Psoas muscle (tissue), 8 donors: ENCODE data around the gene STAG1. TPM values are rescaled to one million over a fixed set of nuclear protein-coding genes. Genes with fewer than 3 reads are reported as not detected.
"Not testable (repeated sequence)": the region's sequence is repeated elsewhere in the genome, so short reads cannot be mapped to it uniquely, and the experiment has no call there.

Experiments
- ATAC-seq, 4 donors: fragments of 200-7000 bp; cut with Tn5 transposase; one replicate each; pipeline ENCODE4 v1.9.1; 2020; ENCODE audit warnings: moderate library complexity in 3 of 4, mild to moderate bottlenecking in 2 of 4
- DNase-seq, 2 donors: peaks; one replicate each; pipeline ENCODE4 v3.0.0-alpha.2; 2020
- H3K27ac ChIP-seq: fragments of 200-600 bp; one replicate; pipeline ENCODE4 v1.8.0; 2022
- H3K27me3 ChIP-seq, 3 donors: fragments of 200-600 bp in 1 of 3; one replicate each; pipeline versions ENCODE4 v1.6.1 to v1.8.0; 2013 to 2022; ENCODE audit warnings: low read length in 2 of 3, mild to moderate bottlenecking in 2 of 3, moderate library complexity in 1 of 3; ENCODE audit not compliant: insufficient read depth in 3 of 3
- H3K36me3 ChIP-seq, 2 donors: fragments of 200-600 bp in 1 of 2; one replicate each; pipeline versions ENCODE4 v1.6.1 to v1.8.0; 2013 to 2022; ENCODE audit warnings: low read depth in 1 of 2, mild to moderate bottlenecking in 1 of 2, moderate library complexity in 1 of 2; ENCODE audit not compliant: insufficient read depth in 1 of 2
- H3K4me1 ChIP-seq: fragments of 200-600 bp; one replicate; pipeline ENCODE4 v1.8.0; 2022
- H3K4me3 ChIP-seq: fragments of 200-600 bp; one replicate; pipeline ENCODE4 v1.8.0; 2022; ENCODE audit warnings: mild to moderate bottlenecking
- H3K9me3 ChIP-seq: fragments of 200-600 bp; one replicate; pipeline ENCODE4 v1.8.0; 2022
- WGBS, 3 donors: extraction: QIAGEN DNeasy Blood & Tissue Kit; methylation state at CpG; one replicate each; pipeline versions ENCODE4 v1.1.6 to v1.1.7; 2013; 5-methylcytosine and 5-hydroxymethylcytosine counted together
- intact Hi-C, 2 donors: fragments of 100-400 bp; cut with DNase I; formaldehyde crosslinking; loops; one replicate each; pipeline versions ENCODE4 v1.11.0 to v1.14.2; 2022
- polyA plus RNA-seq, 3 donors: library from polyadenylated mRNA; stranded (reverse); fragments of 200-250 nt; gene quantifications; one replicate each; pipeline ENCODE4 v1.2.3, GENCODE V29; 2013
- total RNA-seq, 4 donors: library from RNA; stranded (reverse); fragmentation: NEBNext Ultra II Directional in 2 of 4; extraction: Animal tissue kit (Norgen Biotek cat#: 25700) in 2 of 4; gene quantifications; one replicate each; pipeline versions ENCODE4 v1.2.1 to v1.2.4, GENCODE V29; 2021 to 2023
- TF ChIP-seq, protein P1 (sequence below): fragments of 200-600 bp; IDR thresholded peaks from one replicate; pipeline ENCODE4 v1.8.0; 2022; ENCODE audit warnings: antibody characterized with exemption
- donor health status: healthy with polysubstance abuse.
- donor health status: DM: no; HTN: no; CAD: no; lungs with moderate emphysema.
- donor health status: Bipolar disorder and iron deficiency.
- donor health status: healthy.
- donor health status: DM: yes; HTN: yes; CAD: no.
- donor health status: DM: no; HTN: no; CAD: no.
- donor health status: DM: no; HTN: no; CAD: no.
- donor health status: DM: yes; HTN: yes; CAD: no.

STAG1 gene
- total and polyA plus RNA-seq, 7 donors = 8.8 to 27.7 (median 19.7) TPM

GRCh38 chr3:136749091-136749490 is 3.1 kb downstream of the STAG1 start:
- H3K36me3 ChIP-seq = no peaks in the 10 kb centered on the region
- peaks cover 43% of the 10 kb centered on the region for H3K4me1 ChIP-seq
- H3K27me3 ChIP-seq = no peaks in the 10 kb centered on the region
- TF ChIP-seq, protein P1, sequence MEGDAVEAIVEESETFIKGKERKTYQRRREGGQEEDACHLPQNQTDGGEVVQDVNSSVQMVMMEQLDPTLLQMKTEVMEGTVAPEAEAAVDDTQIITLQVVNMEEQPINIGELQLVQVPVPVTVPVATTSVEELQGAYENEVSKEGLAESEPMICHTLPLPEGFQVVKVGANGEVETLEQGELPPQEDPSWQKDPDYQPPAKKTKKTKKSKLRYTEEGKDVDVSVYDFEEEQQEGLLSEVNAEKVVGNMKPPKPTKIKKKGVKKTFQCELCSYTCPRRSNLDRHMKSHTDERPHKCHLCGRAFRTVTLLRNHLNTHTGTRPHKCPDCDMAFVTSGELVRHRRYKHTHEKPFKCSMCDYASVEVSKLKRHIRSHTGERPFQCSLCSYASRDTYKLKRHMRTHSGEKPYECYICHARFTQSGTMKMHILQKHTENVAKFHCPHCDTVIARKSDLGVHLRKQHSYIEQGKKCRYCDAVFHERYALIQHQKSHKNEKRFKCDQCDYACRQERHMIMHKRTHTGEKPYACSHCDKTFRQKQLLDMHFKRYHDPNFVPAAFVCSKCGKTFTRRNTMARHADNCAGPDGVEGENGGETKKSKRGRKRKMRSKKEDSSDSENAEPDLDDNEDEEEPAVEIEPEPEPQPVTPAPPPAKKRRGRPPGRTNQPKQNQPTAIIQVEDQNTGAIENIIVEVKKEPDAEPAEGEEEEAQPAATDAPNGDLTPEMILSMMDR = no peak
- H3K4me3 ChIP-seq = no peak overlapping the region
- 48 to 62% (median 53%) methylated on average over 4 of the region's 4 CpGs for WGBS, 3 donors
- intact Hi-C loops = no loop called here
- no peak for DNase-seq
- H3K27ac ChIP-seq = peak overlapping the region; percentile 98
- H3K9me3 ChIP-seq = no peaks in the 10 kb centered on the region
- ATAC-seq = no peak

- Histone ChIP-seq H3K4me1 (peaks cover 43% of the 10 kb centered on the region), H3K9me3 (no peaks in the 10 kb centered on the region), H3K27ac (no peak overlapping the region), H3K36me3 (no peaks in the 10 kb centered on the region), H3K4me3 (no peak overlapping the region), H3K27me3 (no peaks in the 10 kb centered on the region)
- TF ChIP-seq, protein P1 = no peak
- DNase-seq (no peak), ATAC-seq (no peak)
- intact Hi-C loops = no loop called here
Measured at GRCh38 chr3:136745916-136746315, 6.3 kb downstream of the STAG1 start.

- Histone ChIP-seq H3K36me3 (no peaks in the 10 kb centered on the region), H3K27me3 (no peaks in the 10 kb centered on the region), H3K4me3 (no peak overlapping the region), H3K27ac (no peak overlapping the region), H3K9me3 (no peaks in the 10 kb centered on the region), H3K4me1 (peaks cover 25% of the 10 kb centered on the region)
- WGBS, 3 donors = 56 to 72% (median 70%) methylated on average over 2 of the region's 2 CpGs
- DNase-seq = no peak
- peak in 2 of 4 donors; percentile 54 to 67 for ATAC-seq
- intact Hi-C loops = no loop called here
- TF ChIP-seq, protein P1 = no peak
Measured at GRCh38 chr3:136741063-136741462, 11.1 kb downstream of the STAG1 start.

DNA sequence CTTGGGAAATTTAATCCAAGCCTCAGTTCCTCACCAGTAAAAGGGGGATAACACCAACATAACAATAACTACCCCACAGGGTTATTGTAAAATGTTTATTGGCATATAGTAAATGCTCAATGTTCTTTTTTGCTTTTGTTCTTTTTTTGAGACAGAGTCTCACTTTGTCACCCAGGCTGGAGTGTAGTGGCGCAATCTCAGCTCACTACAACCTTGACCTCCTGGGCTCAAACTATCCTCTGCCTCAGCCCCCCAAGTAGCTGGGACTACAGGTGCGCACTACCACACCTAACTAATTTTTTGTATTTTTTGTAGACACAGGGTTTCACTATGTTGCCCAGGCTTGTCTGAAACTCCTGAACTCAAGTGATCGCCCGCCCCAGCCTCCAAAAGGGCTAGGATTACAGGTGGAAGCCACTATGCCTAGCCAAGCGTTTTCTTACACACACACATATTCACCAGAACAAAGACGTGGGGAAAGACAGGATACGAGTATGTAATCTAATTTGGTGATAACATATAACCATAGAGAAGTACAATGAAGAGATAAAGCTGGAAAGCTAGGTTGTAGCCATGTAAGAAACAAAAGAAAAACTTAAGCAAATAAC is 11.7 kb downstream of the STAG1 start:
- no peak for DNase-seq
- Histone ChIP-seq H3K9me3 (no peaks in the 10 kb centered on the region), H3K27ac (no peak overlapping the region), H3K27me3 (no peaks in the 10 kb centered on the region), H3K4me1 (peaks cover 20% of the 10 kb centered on the region), H3K4me3 (no peak overlapping the region), H3K36me3 (no peaks in the 10 kb centered on the region)
- intact Hi-C loops = no loop called here
- 87 to 94% (median 87%) methylated on average over 7 of the region's 7 CpGs for WGBS, 3 donors
- ATAC-seq = no peak
- TF ChIP-seq, protein P1 = no peak

GRCh38 chr3:136736950-136737349 is 15.2 kb downstream of the STAG1 start:
- H3K27ac ChIP-seq, H3K27me3 ChIP-seq, H3K4me3 ChIP-seq, ATAC-seq, H3K9me3 ChIP-seq, DNase-seq, intact Hi-C loops, H3K36me3 ChIP-seq: not testable (repeated sequence)
- WGBS, 3 donors = 92 to 96% (median 92%) methylated on average over 8 of the region's 8 CpGs
- H3K4me1 ChIP-seq = peaks cover 36% of the 10 kb centered on the region
